ENCODE measurements around the gene CISD1. TPM values are rescaled to one million over a fixed set of nuclear protein-coding genes. Genes with fewer than 3 reads are reported as not detected.

The CISD1 gene
- total and polyA plus RNA-seq, 2 of the 4 experiments (the other 2 are of a cell fraction) = 28.2 to 34.6 TPM

- no peaks in the 10 kb centered on the region; the same call in 1 of the 2 replicates for H3K9me1 ChIP-seq (ENCODE audit: insufficient read depth, low read length)
- no peak overlapping the region for H3K14ac ChIP-seq (replicated peaks; ENCODE audit: low read depth, low read length)
- peaks cover 12% of the 10 kb centered on the region; the same call in 1 of the 2 replicates for H4K20me1 ChIP-seq (ENCODE audit: insufficient read depth, low read length)
- H2AK5ac ChIP-seq (ENCODE audit: low read depth, low read length) = no peak overlapping the region
- peaks cover 4 to 16% of the 10 kb centered on the region in 2 experiments; a peak in 3 of 4 replicates for H3K79me1 ChIP-seq (ENCODE audit: low read depth in 1 of 2, low read length in 2 of 2)
- peaks cover 8% of the 10 kb centered on the region for H3K27me3 ChIP-seq (ENCODE audit: control insufficient read depth, insufficient read depth, low read length)
- no peak for TF ChIP-seq POLR2A (IDR thresholded peaks at IDR 0.05; ENCODE audit: low read depth, low read length)
- no peak for TF ChIP-seq CEBPB (IDR thresholded peaks at IDR 0.05; ENCODE audit: low read depth, low read length)
- no peak for TF ChIP-seq BHLHE40 (IDR thresholded peaks at IDR 0.05; ENCODE audit: low read depth, low read length)
- TF ChIP-seq RAD21 (IDR thresholded peaks at IDR 0.05; ENCODE audit: low read length) = no peak
- no peak for TF ChIP-seq RFX5 (IDR thresholded peaks at IDR 0.05; ENCODE audit: low read depth, low read length)
- POLR2A ChIA-PET (ENCODE audit: unreplicated experiment) = no interaction called here
- no peak for ATAC-seq (ENCODE audit: low read depth)
- no peak for DNase-seq
- in situ Hi-C loops (cut with MboI; ENCODE audit: low sequenced_read_pairs) (no loop called here), dilution Hi-C loops (cut with HindIII; ENCODE audit: low sequenced_read_pairs, unreplicated experiment) (no loop called here), intact Hi-C loops (cut with micrococcal nuclease) (no loop called here)
- no peak overlapping the region for H2BK15ac ChIP-seq (ENCODE audit: low read depth, low read length)
- H2BK20ac ChIP-seq (ENCODE audit: low read depth, low read length) = no peak overlapping the region
- no peak overlapping the region for H3K56ac ChIP-seq (ENCODE audit: extremely low read depth, insufficient read depth, low read length)
- no peak overlapping the region for H4K5ac ChIP-seq (ENCODE audit: low read depth, low read length)
- H3K4ac ChIP-seq (ENCODE audit: low read depth, low read length) = no peak overlapping the region
- H2BK120ac ChIP-seq (ENCODE audit: low read depth, low read length) = no peak overlapping the region
- CTCF ChIA-PET = no interaction called here
- H3K23ac ChIP-seq (ENCODE audit: low read depth, low read length) = no peak overlapping the region
- BruUV-seq (replicated peaks) = no TSS peak
- no peak overlapping the region for H3K4me3 ChIP-seq (ENCODE audit: insufficient read depth, low read depth, low read length)
- WGBS, 2 experiments (ENCODE audit: extremely low coverage in 2 of 2, insufficient read length in 1 of 2) = no CpG with 5 or more reads among the region's 2 CpGs
- H3K18ac ChIP-seq (ENCODE audit: low read depth, low read length) = no peak overlapping the region
- H2AFZ ChIP-seq (replicated peaks; ENCODE audit: low read length, poor library complexity) = no peak overlapping the region
- no peaks in the 10 kb centered on the region for H3K4me1 ChIP-seq (ENCODE audit: control insufficient read depth, insufficient read depth, low read length)
- no peaks in the 10 kb centered on the region for H3K36me3 ChIP-seq (ENCODE audit: control insufficient read depth, insufficient read depth, low read length)
- no peak overlapping the region for H4K91ac ChIP-seq (ENCODE audit: insufficient read depth, low read depth, low read length)
- H2AK9ac ChIP-seq (replicated peaks; ENCODE audit: low read depth, low read length, poor library complexity) = no peak overlapping the region
- no peak overlapping the region for H3K4me2 ChIP-seq (ENCODE audit: low read depth, low read length)
- H2BK5ac ChIP-seq (ENCODE audit: low read depth, low read length, poor library complexity, severe bottlenecking) = no peak overlapping the region
- H3K9ac ChIP-seq (ENCODE audit: low read depth, low read length) = no peak overlapping the region
- H4K8ac ChIP-seq (ENCODE audit: low read depth in 2 of 2, low read length in 2 of 2) = no peak overlapping the region
- H3K9me3 ChIP-seq (ENCODE audit: control insufficient read depth, insufficient read depth, low read length) = no peaks in the 10 kb centered on the region
- H3K27ac ChIP-seq (ENCODE audit: insufficient read depth, low read length) = no peak overlapping the region
Measured at GRCh38 chr10:58331646-58332045, 62.7 kb downstream of the CISD1 start.
